BLaER1 (cell line): ENCODE results near the gene SCRN1.

Experiments
- H3K27ac ChIP-seq: shearing (Covaris generic); formaldehyde crosslinking; 2 replicates; pipeline ENCODE4 v1.8.1; 2022
- H3K27me3 ChIP-seq: shearing (Covaris generic); formaldehyde crosslinking; 2 replicates; pipeline ENCODE4 v1.8.1; 2022
- H3K36me3 ChIP-seq: shearing (Covaris generic); formaldehyde crosslinking; 2 replicates; pipeline ENCODE4 v1.8.1; 2022
- H3K4me1 ChIP-seq: shearing (Covaris generic); formaldehyde crosslinking; 2 replicates; pipeline ENCODE4 v1.8.1; 2022
- H3K4me2 ChIP-seq: shearing (Covaris generic); formaldehyde crosslinking; 2 replicates; pipeline ENCODE4 v1.8.1; 2022
- H3K4me3 ChIP-seq: shearing (Covaris generic); formaldehyde crosslinking; 2 replicates; pipeline ENCODE4 v1.8.1; 2022
- H3K9ac ChIP-seq: shearing (Covaris generic); formaldehyde crosslinking; 2 replicates; pipeline ENCODE4 v1.8.1; 2022
- H3K9me3 ChIP-seq: shearing (Covaris generic); formaldehyde crosslinking; 2 replicates; pipeline ENCODE4 v1.8.1; 2022
- H4K20me1 ChIP-seq: shearing (Covaris generic); formaldehyde crosslinking; 2 replicates; pipeline ENCODE4 v1.8.1; 2022
- Cebpa-rat ChIP-seq: shearing (Covaris generic); IDR thresholded peaks from 2 replicates; pipeline ENCODE4 v1.8.1; 2022

SCRN1 gene

GRCh38 chr7:29921404-29922010, 68.1 kb downstream of the SCRN1 start:
- no peaks in the 10 kb centered on the region for H3K27me3 ChIP-seq
- H3K4me2 ChIP-seq = no peak overlapping the region
- no peaks in the 10 kb centered on the region for H4K20me1 ChIP-seq
- no peaks in the 10 kb centered on the region for H3K9me3 ChIP-seq
- H3K36me3 ChIP-seq = no peaks in the 10 kb centered on the region
- no peaks in the 10 kb centered on the region for H3K4me1 ChIP-seq
- H3K27ac ChIP-seq = no peak overlapping the region
- H3K4me3 ChIP-seq = no peak overlapping the region
- no peak for TF ChIP-seq Cebpa-rat
- H3K9ac ChIP-seq = no peak overlapping the region

GRCh38 chr7:29920491-29920890, 69.1 kb downstream of the SCRN1 start:
- Histone ChIP-seq H3K27me3 (no peaks in the 10 kb centered on the region), H3K9ac (no peak overlapping the region), H3K4me1 (no peaks in the 10 kb centered on the region), H3K36me3 (no peaks in the 10 kb centered on the region), H3K4me3 (no peak overlapping the region), H3K9me3 (no peaks in the 10 kb centered on the region), H3K4me2 (no peak overlapping the region), H4K20me1 (no peaks in the 10 kb centered on the region), H3K27ac (no peak overlapping the region)
- no peak for TF ChIP-seq Cebpa-rat

- Histone ChIP-seq H3K4me3 (no peak overlapping the region), H3K36me3 (no peaks in the 10 kb centered on the region), H3K4me2 (no peak overlapping the region), H3K27ac (no peak overlapping the region), H3K9ac (no peak overlapping the region), H3K9me3 (no peaks in the 10 kb centered on the region), H3K4me1 (no peaks in the 10 kb centered on the region), H3K27me3 (no peaks in the 10 kb centered on the region), H4K20me1 (no peaks in the 10 kb centered on the region)
- TF ChIP-seq Cebpa-rat = no peak
These were observed 69.8 kb downstream of the SCRN1 start for GRCh38 chr7:29919790-29920189.

GRCh38 chr7:29918850-29919249, 70.8 kb downstream of the SCRN1 start:
- Histone ChIP-seq H3K4me2 (no peak overlapping the region), H3K27me3 (no peaks in the 10 kb centered on the region), H3K36me3 (no peaks in the 10 kb centered on the region), H3K4me1 (no peaks in the 10 kb centered on the region), H3K27ac (no peak overlapping the region), H3K9me3 (no peaks in the 10 kb centered on the region), H4K20me1 (no peaks in the 10 kb centered on the region), H3K9ac (no peak overlapping the region), H3K4me3 (no peak overlapping the region)
- TF ChIP-seq Cebpa-rat = no peak

GRCh38 chr7:29917641-29918040, 72.0 kb downstream of the SCRN1 start:
- Histone ChIP-seq H3K27ac (no peak overlapping the region), H3K4me3 (no peak overlapping the region), H3K4me1 (no peaks in the 10 kb centered on the region), H3K27me3 (no peaks in the 10 kb centered on the region), H3K36me3 (no peaks in the 10 kb centered on the region), H4K20me1 (no peaks in the 10 kb centered on the region), H3K9me3 (no peaks in the 10 kb centered on the region), H3K4me2 (no peak overlapping the region), H3K9ac (no peak overlapping the region)
- no peak for TF ChIP-seq Cebpa-rat

- no peaks in the 10 kb centered on the region for H3K9me3 ChIP-seq
- H3K27me3 ChIP-seq = no peaks in the 10 kb centered on the region
- no peaks in the 10 kb centered on the region for H4K20me1 ChIP-seq
- no peaks in the 10 kb centered on the region for H3K36me3 ChIP-seq
- H3K27ac ChIP-seq = no peak overlapping the region
- TF ChIP-seq Cebpa-rat = no peak
- no peak overlapping the region for H3K4me3 ChIP-seq
- H3K4me2 ChIP-seq = no peak overlapping the region
- no peaks in the 10 kb centered on the region for H3K4me1 ChIP-seq
- H3K9ac ChIP-seq = no peak overlapping the region
These were observed 74.0 kb downstream of the SCRN1 start for GRCh38 chr7:29915481-29916215.

- Histone ChIP-seq H3K9ac (no peak overlapping the region), H3K27ac (no peak overlapping the region), H3K4me2 (no peak overlapping the region), H3K27me3 (no peaks in the 10 kb centered on the region), H3K9me3 (no peaks in the 10 kb centered on the region), H3K4me1 (no peaks in the 10 kb centered on the region), H4K20me1 (no peaks in the 10 kb centered on the region), H3K4me3 (no peak overlapping the region), H3K36me3 (no peaks in the 10 kb centered on the region)
- TF ChIP-seq Cebpa-rat = no peak
These were observed 75.4 kb downstream of the SCRN1 start for GRCh38 chr7:29914180-29914579.

- no peak for TF ChIP-seq Cebpa-rat
- H3K9me3 ChIP-seq = peaks cover 34% of the 10 kb centered on the region
- H3K4me1 ChIP-seq = no peaks in the 10 kb centered on the region
- no peak overlapping the region for H3K27ac ChIP-seq
- H4K20me1 ChIP-seq = no peaks in the 10 kb centered on the region
- no peaks in the 10 kb centered on the region for H3K36me3 ChIP-seq
- H3K27me3 ChIP-seq = no peaks in the 10 kb centered on the region
- H3K4me2 ChIP-seq = no peak overlapping the region
- H3K4me3 ChIP-seq = no peak overlapping the region
- H3K9ac ChIP-seq = no peak overlapping the region
These were observed 83.2 kb downstream of the SCRN1 start for GRCh38 chr7:29906200-29907022.

- H3K4me2 ChIP-seq = no peak overlapping the region
- H3K9ac ChIP-seq = no peak overlapping the region
- no peaks in the 10 kb centered on the region for H3K27me3 ChIP-seq
- H3K27ac ChIP-seq = no peak overlapping the region
- H3K9me3 ChIP-seq = peaks cover 11% of the 10 kb centered on the region
- H4K20me1 ChIP-seq = no peaks in the 10 kb centered on the region
- TF ChIP-seq Cebpa-rat = no peak
- no peaks in the 10 kb centered on the region for H3K4me1 ChIP-seq
- H3K36me3 ChIP-seq = no peaks in the 10 kb centered on the region
- no peak overlapping the region for H3K4me3 ChIP-seq
These were observed 88.9 kb downstream of the SCRN1 start for GRCh38 chr7:29900745-29901144.

GRCh38 chr7:29898301-29898700, 91.3 kb downstream of the SCRN1 start:
- no peak for TF ChIP-seq Cebpa-rat
- no peaks in the 10 kb centered on the region for H3K27me3 ChIP-seq
- no peaks in the 10 kb centered on the region for H3K36me3 ChIP-seq
- H3K4me3 ChIP-seq = no peak overlapping the region
- no peaks in the 10 kb centered on the region for H4K20me1 ChIP-seq
- no peak overlapping the region for H3K9ac ChIP-seq
- H3K4me2 ChIP-seq = no peak overlapping the region
- H3K4me1 ChIP-seq = no peaks in the 10 kb centered on the region
- H3K27ac ChIP-seq = no peak overlapping the region
- H3K9me3 ChIP-seq = peaks cover 6% of the 10 kb centered on the region; the same call in 1 of the 2 replicates
